NCI-H2081 treated with DMSO at 0.1 percent for 48 hours (cell line): Measurements from ENCODE around the gene CLEC10A.
"Not testable (repeated sequence)": the region's sequence is repeated elsewhere in the genome, so short reads cannot be mapped to it uniquely, and the experiment has no call there.

Source experiments
- DNase-seq: peaks from one replicate; lab custom pipeline; 2025; lab: John Stamatoyannopoulos, UW

Gene CLEC10A

GRCh38 chr17:7072406-7072805 is 7.6 kb downstream of the CLEC10A start:
- DNase-seq, result no peak

GRCh38 chr17:7070712-7071111 is 9.3 kb downstream of the CLEC10A start:
- no peak for DNase-seq

- no peak for DNase-seq
Observed at GRCh38 chr17:7068268-7068667, 11.8 kb downstream of the CLEC10A start.

- DNase-seq, result no peak
Observed at GRCh38 chr17:7067198-7067597, 12.9 kb downstream of the CLEC10A start.

GRCh38 chr17:7064261-7064660 is 15.8 kb downstream of the CLEC10A start:
- no peak for DNase-seq

- no peak for DNase-seq
Observed at GRCh38 chr17:7063518-7064094, 16.4 kb downstream of the CLEC10A start.

- DNase-seq, result no peak
Observed at GRCh38 chr17:7060165-7060891, 19.7 kb downstream of the CLEC10A start.

- DNase-seq, result no peak
Observed at GRCh38 chr17:7058831-7059447, 21.1 kb downstream of the CLEC10A start.

GRCh38 chr17:7056386-7056785 is 23.7 kb downstream of the CLEC10A start:
- no peak for DNase-seq

- not testable (repeated sequence) for DNase-seq
Observed at GRCh38 chr17:7050583-7050982, 29.5 kb downstream of the CLEC10A start.

- DNase-seq, result no peak
Observed at GRCh38 chr17:7048968-7049367, 31.1 kb downstream of the CLEC10A start.

GRCh38 chr17:7047566-7047965 is 32.5 kb downstream of the CLEC10A start:
- no peak for DNase-seq

GRCh38 chr17:7046725-7047397 is 33.2 kb downstream of the CLEC10A start:
- not testable (repeated sequence) for DNase-seq

GRCh38 chr17:7046127-7046724 is 33.8 kb downstream of the CLEC10A start:
- DNase-seq, result no peak

- DNase-seq, result no peak
Observed at GRCh38 chr17:7045492-7046126, 34.4 kb downstream of the CLEC10A start.

GRCh38 chr17:7043497-7044198 is 36.4 kb downstream of the CLEC10A start, which contains the start of gene SLC16A11:
Gene SLC16A11 (minus strand): TSS chr17:7044092. CDS start chr17:7043513, 579 bp downstream.
- DNase-seq, result no peak

GRCh38 chr17:7043182-7043496 is 36.9 kb downstream of the CLEC10A start:
- no peak for DNase-seq

GRCh38 chr17:7042501-7043181 is 37.4 kb downstream of the CLEC10A start:
- DNase-seq, result no peak

GRCh38 chr17:7041607-7042500 is 38.2 kb downstream of the CLEC10A start:
- DNase-seq, result no peak

- no peak for DNase-seq
Observed at GRCh38 chr17:7039832-7040231, 40.2 kb downstream of the CLEC10A start.
